Endometrial microvascular endothelial cells (primary cell): ENCODE measurements around the gene MMP3. TPM values are rescaled to one million over a fixed set of nuclear protein-coding genes. Genes with fewer than 3 reads are reported as not detected.

Source experiments
- in situ Hi-C: cut with HindIII; loops from 2 replicates; pipeline ENCODE4 v1.10.0; 2017; ENCODE audit warnings: low sequenced_read_pairs, low pct_unique_long_range_greater_than_20kb; ENCODE audit errors: inconsistent ontology term
- total RNA-seq: library from RNA; depleted of rRNA; stranded (reverse); fragments of >200 nt; gene quantifications from one replicate; pipeline ENCODE4 v1.2.3, GENCODE V29; 2015; ENCODE audit errors: inconsistent ontology term

The MMP3 gene
- total RNA-seq, 1 donor from 2014 or later, result not detected

DNA sequence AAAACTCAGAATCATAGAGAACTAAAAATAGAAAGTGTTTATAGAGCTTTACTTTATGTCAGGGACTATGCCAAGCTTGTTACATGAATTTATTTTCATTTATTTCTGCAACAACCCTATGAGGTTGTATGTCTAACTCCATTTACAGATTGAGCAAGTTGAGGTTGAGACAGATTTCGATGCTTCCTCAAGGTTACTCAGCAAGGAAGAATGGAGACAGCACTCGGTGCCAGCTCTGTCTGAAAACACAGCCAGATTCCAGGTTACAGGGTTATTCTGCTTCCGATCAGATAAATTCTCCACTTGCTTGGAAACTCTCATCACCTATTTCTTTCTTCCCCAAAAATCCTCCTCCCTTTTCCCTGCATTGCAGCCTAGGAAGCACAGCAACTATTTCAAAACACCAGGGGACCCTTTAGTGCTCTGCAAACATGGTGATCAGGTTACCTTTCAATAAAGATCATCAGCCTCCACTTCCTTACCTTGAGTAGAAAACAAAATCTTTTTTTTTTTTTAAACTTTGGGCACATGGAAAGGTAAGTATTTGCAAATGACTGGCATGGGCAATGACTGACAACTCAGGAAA is 7.0 kb downstream of the MMP3 start:
- in situ Hi-C loops, result no loop called here

DNA sequence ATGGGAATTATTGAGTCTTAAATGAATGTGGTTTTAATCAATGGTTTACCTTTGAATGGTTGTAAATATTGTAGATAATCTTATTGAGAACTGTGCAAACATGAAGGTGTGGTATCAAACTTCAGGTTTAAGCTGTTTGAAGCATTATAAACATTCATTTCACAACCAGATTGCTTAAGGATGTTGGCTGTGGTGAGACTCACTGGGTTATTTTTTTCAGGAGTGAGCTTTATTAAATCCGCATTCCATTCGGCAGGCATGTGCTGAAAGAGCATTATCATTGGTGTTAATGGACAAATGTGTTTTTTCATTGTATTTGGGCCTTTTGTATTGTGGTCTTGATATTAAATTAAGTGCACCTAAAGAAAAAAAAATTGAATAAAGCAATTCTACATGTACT is 9.7 kb downstream of the MMP3 start:
- in situ Hi-C loops, result no loop called here

- in situ Hi-C loops, result no loop called here
Measured at GRCh38 chr11:102832612-102833011, 10.8 kb downstream of the MMP3 start.

- in situ Hi-C loops, result no loop called here
Measured at GRCh38 chr11:102831489-102832440, 11.6 kb downstream of the MMP3 start.

GRCh38 chr11:102831128-102831488 is 12.3 kb downstream of the MMP3 start:
- in situ Hi-C loops, result no loop called here

DNA sequence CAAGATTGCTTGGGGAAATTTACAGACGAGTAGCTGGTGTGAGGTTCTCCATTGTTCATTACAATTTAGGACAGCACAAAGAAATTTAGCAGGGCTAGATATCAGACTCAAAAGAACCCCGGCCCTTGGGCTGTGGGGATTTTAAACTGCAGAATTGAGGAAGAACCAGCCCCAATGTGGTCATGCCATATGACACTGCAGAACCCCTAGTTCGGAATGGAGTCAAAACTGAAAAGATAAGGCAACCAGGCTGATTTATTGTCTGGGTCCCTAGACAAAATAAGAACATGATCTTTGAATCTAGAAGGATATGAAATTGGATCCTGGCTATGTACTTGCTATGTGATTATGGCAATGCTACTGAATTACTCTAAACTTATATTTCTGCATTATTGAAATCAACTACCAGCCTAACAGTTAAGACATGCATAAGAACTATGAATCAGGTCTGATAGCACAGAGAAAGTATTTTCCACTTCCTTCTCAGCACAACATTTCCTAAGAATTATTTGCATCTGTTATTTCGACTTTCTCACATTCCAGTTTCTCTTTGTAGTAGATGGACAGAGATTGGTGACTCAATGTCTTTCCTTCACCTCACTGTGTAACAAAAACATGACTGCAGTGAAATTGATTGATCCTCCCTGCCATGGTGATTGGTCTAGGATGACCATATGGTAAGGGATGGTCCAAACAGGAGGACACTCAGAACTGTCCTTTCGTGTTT is 13.2 kb downstream of the MMP3 start:
- in situ Hi-C loops, result no loop called here

DNA sequence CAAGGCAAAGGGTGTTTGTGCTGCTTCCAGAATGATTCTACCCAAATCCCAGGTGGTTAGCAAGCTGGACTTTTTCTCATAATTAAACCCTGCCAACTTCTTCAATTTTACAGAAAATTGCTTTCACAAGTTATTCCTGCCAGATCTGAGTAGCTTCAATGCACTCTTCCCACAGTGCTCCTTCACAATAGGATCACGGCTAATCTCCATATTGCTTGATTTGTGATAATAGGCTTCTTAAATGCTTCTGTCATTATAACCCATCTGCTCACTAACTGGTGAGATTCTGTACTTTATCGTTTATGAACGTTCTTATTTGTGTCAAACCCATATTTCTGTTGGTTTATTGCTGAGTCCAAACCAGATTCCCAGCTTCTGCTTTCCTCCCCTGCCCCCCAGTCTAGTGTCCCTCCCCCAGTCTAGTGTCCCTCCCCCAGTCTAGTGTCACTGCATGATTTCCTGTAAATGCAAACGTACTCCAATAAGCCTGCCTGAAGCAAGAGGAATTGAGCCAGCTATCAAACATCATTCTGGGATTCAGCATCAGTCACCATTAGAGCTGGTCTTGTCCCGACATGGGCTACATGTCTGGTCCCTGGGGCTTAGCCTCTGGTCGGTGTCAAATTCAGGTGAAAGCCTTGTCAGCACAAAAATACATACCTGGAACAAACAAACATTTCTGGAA is 14.0 kb downstream of the MMP3 start:
- in situ Hi-C loops, result no loop called here

- in situ Hi-C loops, result no loop called here
Measured at GRCh38 chr11:102824556-102824955, 18.9 kb downstream of the MMP3 start.

DNA sequence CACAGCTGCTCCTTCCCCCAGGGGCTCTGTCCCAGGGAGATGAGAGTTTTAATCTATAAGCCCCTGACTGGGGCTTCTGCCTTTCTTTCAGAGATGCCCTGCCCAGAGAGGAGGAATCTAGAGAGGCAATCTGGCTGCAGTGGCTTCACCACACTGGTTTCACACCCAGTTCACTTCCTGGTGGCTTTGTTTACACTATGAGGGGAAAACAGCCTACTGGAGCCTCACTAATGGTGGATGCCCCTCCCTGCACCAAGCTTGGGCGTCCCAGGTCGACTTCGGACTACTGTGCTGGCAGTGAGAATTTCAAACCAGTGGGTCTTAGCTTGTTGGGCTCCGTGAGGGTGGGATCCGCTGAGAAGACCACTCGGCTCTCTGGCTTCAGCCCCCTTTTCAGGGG is 23.9 kb downstream of the MMP3 start:
- in situ Hi-C loops, result no loop called here

DNA sequence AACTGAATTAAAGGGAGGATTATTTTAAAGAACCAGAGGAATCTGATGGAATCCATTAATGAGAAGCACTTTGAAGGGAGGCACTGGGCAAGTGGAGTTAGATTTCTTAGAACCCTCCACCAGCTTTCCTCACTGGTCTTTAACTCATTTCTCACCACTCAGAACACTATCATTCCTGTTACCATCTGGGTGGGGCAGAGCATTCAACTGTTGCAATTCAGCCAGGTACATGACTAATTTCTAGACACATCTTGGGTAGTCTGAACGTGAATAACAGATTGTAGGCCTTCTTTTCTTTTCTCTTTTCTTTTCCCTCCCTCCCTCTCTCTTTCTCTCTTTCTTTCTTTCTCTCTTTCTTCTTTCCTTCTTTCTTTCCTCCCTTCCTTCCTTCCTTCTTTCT is 29.9 kb downstream of the MMP3 start:
- in situ Hi-C loops, result no loop called here

DNA sequence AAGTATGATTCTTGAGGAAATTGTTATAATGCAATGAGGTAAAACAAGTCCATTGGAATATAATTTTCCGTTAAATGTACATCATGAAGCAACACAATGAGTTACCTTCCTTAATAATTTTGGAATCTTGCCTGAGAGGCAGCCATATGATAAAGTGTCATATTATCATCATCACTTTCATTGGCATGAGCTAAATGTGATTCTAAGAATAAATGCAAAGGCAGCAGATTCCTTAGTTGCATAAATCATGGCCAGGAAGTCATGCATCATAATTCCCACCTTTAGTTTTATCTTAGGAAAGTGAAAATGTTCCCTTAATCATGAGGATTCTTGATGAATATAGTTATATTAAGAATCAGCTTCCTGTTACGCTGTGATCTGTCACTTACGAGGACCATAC is 31.2 kb downstream of the MMP3 start:
- in situ Hi-C loops, result no loop called here

GRCh38 chr11:102810950-102811660 is 32.3 kb downstream of the MMP3 start:
- in situ Hi-C loops, result no loop called here

DNA sequence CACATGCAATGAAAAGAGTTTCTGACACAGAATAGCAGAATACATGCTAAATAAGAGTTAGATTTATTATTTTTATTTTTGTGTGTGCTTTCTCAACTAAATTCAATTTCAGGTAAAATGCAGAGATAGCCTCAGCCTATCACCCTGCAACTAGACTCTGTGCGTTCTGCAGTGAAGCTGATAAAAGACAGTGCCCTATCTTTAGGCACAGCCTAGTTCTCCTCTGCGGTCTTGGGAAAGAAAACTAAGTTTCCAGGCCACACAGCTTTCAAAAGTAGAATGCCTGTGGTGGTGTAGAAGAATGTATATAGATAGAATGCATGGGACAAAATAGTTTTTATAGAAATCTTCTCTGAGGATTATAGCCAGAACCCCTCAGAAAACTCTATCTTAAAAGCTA is 33.4 kb downstream of the MMP3 start:
- in situ Hi-C loops, result no loop called here

GRCh38 chr11:102807921-102808320 is 35.5 kb downstream of the MMP3 start:
- in situ Hi-C loops, result no loop called here

- in situ Hi-C loops, result no loop called here
Measured at GRCh38 chr11:102806296-102806695, 37.1 kb downstream of the MMP3 start.

DNA sequence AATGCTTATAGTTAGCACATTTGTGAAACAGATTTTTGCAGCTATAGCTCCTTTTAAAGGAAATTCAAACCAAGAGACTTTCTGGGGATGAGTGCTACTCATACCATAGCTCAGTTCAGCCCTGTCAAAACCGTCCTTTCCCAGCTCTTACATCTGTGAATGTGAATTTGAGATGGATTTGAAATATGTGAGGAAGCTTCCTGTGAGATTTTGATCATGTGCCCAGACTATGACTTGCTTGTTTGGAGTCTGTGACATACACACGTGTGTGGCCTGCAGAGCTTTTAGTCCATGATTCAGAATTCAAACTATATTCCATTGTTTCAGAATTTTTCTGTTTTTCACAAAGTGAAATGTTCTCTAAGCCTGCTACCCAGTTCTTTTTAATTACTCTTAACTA is 41.1 kb downstream of the MMP3 start:
- in situ Hi-C loops, result no loop called here

- in situ Hi-C loops, result no loop called here
Measured at GRCh38 chr11:102800767-102801166, 42.6 kb downstream of the MMP3 start.

GRCh38 chr11:102799681-102800340 is 43.6 kb downstream of the MMP3 start:
- in situ Hi-C loops, result no loop called here
